ENCODE data around the gene PPP3R1.

Gene PPP3R1

DNA sequence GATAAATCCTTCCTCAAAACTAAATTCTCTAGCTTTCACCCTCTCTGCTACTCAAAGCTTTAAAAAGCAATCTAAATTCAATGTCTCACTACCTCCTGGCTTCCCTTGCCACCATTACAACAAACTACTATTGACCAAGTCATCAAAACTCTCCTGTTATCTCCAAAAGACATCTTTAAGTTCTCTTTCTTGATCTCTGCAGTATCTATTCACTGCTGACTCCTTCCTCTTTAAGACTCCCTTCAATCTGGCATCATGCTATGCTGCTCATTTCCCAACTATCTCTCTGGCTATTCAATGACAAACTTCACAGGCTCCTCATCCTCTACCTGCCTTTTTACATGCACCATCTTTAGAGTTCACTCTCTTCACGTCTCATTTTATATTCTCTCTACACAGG is 5.9 kb downstream of the PPP3R1 start:
- Histone ChIP-seq H3K4me1 (ENCODE audit: control insufficient read depth, low read length) (peaks cover 49% of the 10 kb centered on the region), H3K27ac (ENCODE audit: low read depth, low read length) (no peak overlapping the region), H3K4me3 (ENCODE audit: low read length) (no peak overlapping the region), H3F3A (ENCODE audit: control insufficient read depth, insufficient read depth) (peaks cover 6% of the 10 kb centered on the region), H3K79me2 (ENCODE audit: control insufficient read depth, low read length) (peaks cover 100% of the 10 kb centered on the region), H3K4me2 (ENCODE audit: low read length) (no peak overlapping the region), H3K9me3 (ENCODE audit: control insufficient read depth, insufficient read depth, low read length) (no peaks in the 10 kb centered on the region), H3K9me2 (replicated peaks; ENCODE audit: control insufficient read depth, low read length) (no peaks in the 10 kb centered on the region), H4K20me1 (ENCODE audit: control insufficient read depth, insufficient read depth, low read depth, low read length) (peaks cover 64% of the 10 kb centered on the region), H3K27me3 (ENCODE audit: control insufficient read depth, low read length) (no peaks in the 10 kb centered on the region), H3K36me3 (ENCODE audit: control insufficient read depth, low read length) (peaks cover 63% of the 10 kb centered on the region)
- TF ChIP-seq, protein P1, sequence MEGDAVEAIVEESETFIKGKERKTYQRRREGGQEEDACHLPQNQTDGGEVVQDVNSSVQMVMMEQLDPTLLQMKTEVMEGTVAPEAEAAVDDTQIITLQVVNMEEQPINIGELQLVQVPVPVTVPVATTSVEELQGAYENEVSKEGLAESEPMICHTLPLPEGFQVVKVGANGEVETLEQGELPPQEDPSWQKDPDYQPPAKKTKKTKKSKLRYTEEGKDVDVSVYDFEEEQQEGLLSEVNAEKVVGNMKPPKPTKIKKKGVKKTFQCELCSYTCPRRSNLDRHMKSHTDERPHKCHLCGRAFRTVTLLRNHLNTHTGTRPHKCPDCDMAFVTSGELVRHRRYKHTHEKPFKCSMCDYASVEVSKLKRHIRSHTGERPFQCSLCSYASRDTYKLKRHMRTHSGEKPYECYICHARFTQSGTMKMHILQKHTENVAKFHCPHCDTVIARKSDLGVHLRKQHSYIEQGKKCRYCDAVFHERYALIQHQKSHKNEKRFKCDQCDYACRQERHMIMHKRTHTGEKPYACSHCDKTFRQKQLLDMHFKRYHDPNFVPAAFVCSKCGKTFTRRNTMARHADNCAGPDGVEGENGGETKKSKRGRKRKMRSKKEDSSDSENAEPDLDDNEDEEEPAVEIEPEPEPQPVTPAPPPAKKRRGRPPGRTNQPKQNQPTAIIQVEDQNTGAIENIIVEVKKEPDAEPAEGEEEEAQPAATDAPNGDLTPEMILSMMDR (IDR thresholded peaks at IDR 0.05; ENCODE audit: low read depth, low read length, poor library complexity, severe bottlenecking), result no peak
- no peak for TF ChIP-seq EZH2phosphoT487 (IDR thresholded peaks at IDR 0.05; ENCODE audit: borderline replicate concordance, low read length)

DNA sequence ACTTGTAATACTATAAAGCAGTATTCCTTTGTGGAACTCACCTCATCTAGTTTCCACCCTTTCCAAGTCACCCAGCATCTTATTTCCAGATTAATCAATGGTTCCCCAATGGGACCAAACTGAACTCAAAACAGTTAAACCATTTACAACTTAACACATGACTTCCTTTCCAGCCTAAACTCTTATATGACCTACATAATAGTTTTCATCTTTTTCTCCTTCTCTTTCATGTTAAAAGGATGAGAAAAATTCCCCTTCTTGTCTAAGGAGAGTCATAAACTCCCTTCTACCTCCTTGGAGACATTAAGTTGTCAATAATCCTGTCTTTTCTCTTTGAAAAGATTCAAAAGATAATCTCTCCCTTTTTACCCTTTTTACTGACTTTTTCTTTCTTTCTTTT is 6.7 kb downstream of the PPP3R1 start:
- Histone ChIP-seq H3K4me2 (ENCODE audit: low read length) (no peak overlapping the region), H3K9me3 (ENCODE audit: control insufficient read depth, insufficient read depth, low read length) (no peaks in the 10 kb centered on the region), H3K79me2 (ENCODE audit: control insufficient read depth, low read length) (peaks cover 100% of the 10 kb centered on the region), H3K36me3 (ENCODE audit: control insufficient read depth, low read length) (peaks cover 59% of the 10 kb centered on the region), H3K27me3 (ENCODE audit: control insufficient read depth, low read length) (no peaks in the 10 kb centered on the region), H3K4me1 (ENCODE audit: control insufficient read depth, low read length) (peaks cover 50% of the 10 kb centered on the region), H3K4me3 (ENCODE audit: low read length) (no peak overlapping the region), H3K27ac (ENCODE audit: low read depth, low read length) (no peak overlapping the region), H3F3A (ENCODE audit: control insufficient read depth, insufficient read depth) (0 out of 2 replicates have a peak, but pooled peaks cover under 1% of the 10 kb centered on the region), H3K9me2 (replicated peaks; ENCODE audit: control insufficient read depth, low read length) (no peaks in the 10 kb centered on the region), H4K20me1 (ENCODE audit: control insufficient read depth, insufficient read depth, low read depth, low read length) (peaks cover 61% of the 10 kb centered on the region)
- TF ChIP-seq EZH2phosphoT487 (IDR thresholded peaks at IDR 0.05; ENCODE audit: borderline replicate concordance, low read length), result no peak
- TF ChIP-seq, protein P1 (IDR thresholded peaks at IDR 0.05; ENCODE audit: low read depth, low read length, poor library complexity, severe bottlenecking), result no peak

DNA sequence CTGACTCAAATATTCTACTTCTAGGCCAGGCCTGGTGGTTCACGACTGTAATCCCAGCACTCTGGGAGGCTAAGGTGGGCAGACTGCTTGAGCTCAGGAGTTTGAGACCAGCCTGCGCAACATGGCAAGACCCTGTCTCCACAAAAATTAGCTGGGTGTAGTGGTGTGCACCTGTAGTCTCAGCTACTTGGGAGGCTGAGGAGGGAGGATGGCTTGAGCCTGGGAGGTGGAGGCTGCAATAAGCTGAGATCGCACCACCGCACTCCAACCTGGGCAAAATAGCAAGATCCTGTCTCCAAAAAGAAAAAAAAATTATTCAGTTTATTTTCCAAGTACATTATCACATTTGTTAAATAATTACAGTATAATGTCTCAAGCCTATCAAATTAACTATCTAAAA is 7.3 kb downstream of the PPP3R1 start:
- H3K4me3 ChIP-seq (ENCODE audit: low read length), result no peak overlapping the region
- no peaks in the 10 kb centered on the region for H3K27me3 ChIP-seq (ENCODE audit: control insufficient read depth, low read length)
- H3K4me1 ChIP-seq (ENCODE audit: control insufficient read depth, low read length), result peaks cover 50% of the 10 kb centered on the region
- H3K9me3 ChIP-seq (ENCODE audit: control insufficient read depth, insufficient read depth, low read length), result no peaks in the 10 kb centered on the region
- H3K36me3 ChIP-seq (ENCODE audit: control insufficient read depth, low read length), result peaks cover 59% of the 10 kb centered on the region
- peaks cover 100% of the 10 kb centered on the region for H3K79me2 ChIP-seq (ENCODE audit: control insufficient read depth, low read length)
- no peak overlapping the region for H3K27ac ChIP-seq (ENCODE audit: low read depth, low read length)
- no peaks in the 10 kb centered on the region for H3F3A ChIP-seq (ENCODE audit: control insufficient read depth, insufficient read depth)
- H4K20me1 ChIP-seq (ENCODE audit: control insufficient read depth, insufficient read depth, low read depth, low read length), result peaks cover 61% of the 10 kb centered on the region
- H3K9me2 ChIP-seq (replicated peaks; ENCODE audit: control insufficient read depth, low read length), result no peaks in the 10 kb centered on the region
- H3K4me2 ChIP-seq (ENCODE audit: low read length), result no peak overlapping the region
- TF ChIP-seq, protein P1 (IDR thresholded peaks at IDR 0.05; ENCODE audit: low read depth, low read length, poor library complexity, severe bottlenecking), result no peak
- TF ChIP-seq EZH2phosphoT487 (IDR thresholded peaks at IDR 0.05; ENCODE audit: borderline replicate concordance, low read length), result no peak

Data from DOHH2 (cell line).